ENCODE results near the gene ZNF345. TPM values are rescaled to one million over a fixed set of nuclear protein-coding genes. Genes with fewer than 3 reads are reported as not detected.
A peak's percentile ranks its signal among the peaks of the same experiment; 100 is the strongest.

The ZNF345 gene
- 6.9 TPM for total RNA-seq

GRCh38 chr19:36850559-36851442 is at the start of gene ZNF345:
TSS of gene ZNF345 (plus strand) at chr19:36850876. CDS start at chr19:36876831, 25,955 bp downstream.
- peak in 1 of 2 donors; percentile 92 for DNase-seq (ENCODE audit: extremely low spot score in 2 of 2)
- intact Hi-C loops (cut with DNase I), result no loop called here
- H3K36me3 ChIP-seq, result peaks cover 0 to 23% of the 10 kb centered on the region in 2 donors
- TF ChIP-seq POLR2AphosphoS5 (IDR thresholded peaks at IDR 0.05; ENCODE audit: insufficient read depth in 1 of 2, low read depth in 1 of 2), result peak; percentile 70 to 77
- TF ChIP-seq POLR2A (IDR thresholded peaks at IDR 0.05), result no peak
- TF ChIP-seq CTCF (IDR thresholded peaks at IDR 0.05), result no peak
- peaks cover 24% of the 10 kb centered on the region for H3K4me1 ChIP-seq
- H3K4me3 ChIP-seq, result peak within 1 kb of the TSS; percentile 66 to 80
- H3K27ac ChIP-seq, result peak within 1 kb of the TSS; percentile 94
- no peaks in the 10 kb centered on the region for H3K9me3 ChIP-seq
- no peaks in the 10 kb centered on the region for H3K27me3 ChIP-seq

- DNase-seq (ENCODE audit: extremely low spot score in 2 of 2), result no peak
Observed at GRCh38 chr19:36805364-36805763, 45.3 kb upstream of the ZNF345 start.

GRCh38 chr19:36807029-36807428 is 43.6 kb upstream of the ZNF345 start:
- Histone ChIP-seq H3K4me3 (no peak overlapping the region), H3K27me3 (no peaks in the 10 kb centered on the region), H3K4me1 (no peaks in the 10 kb centered on the region), H3K9me3 (peaks cover 77% of the 10 kb centered on the region), H3K36me3 (peaks cover 0 to 71% of the 10 kb centered on the region in 2 donors), H3K27ac (no peak overlapping the region)
- DNase-seq (ENCODE audit: extremely low spot score in 2 of 2), result no peak
- intact Hi-C loops (cut with DNase I), result no loop called here
- TF ChIP-seq POLR2AphosphoS5 (IDR thresholded peaks at IDR 0.05; ENCODE audit: insufficient read depth in 1 of 2, low read depth in 1 of 2) (no peak), CTCF (IDR thresholded peaks at IDR 0.05) (no peak), POLR2A (IDR thresholded peaks at IDR 0.05) (no peak)

More at GRCh38 chr19:36805364-36805763, 45.3 kb upstream of the ZNF345 start:
- Histone ChIP-seq H3K4me1 (no peaks in the 10 kb centered on the region), H3K9me3 (peaks cover 67% of the 10 kb centered on the region), H3K36me3 (peaks cover 0 to 85% of the 10 kb centered on the region in 2 donors), H3K27me3 (no peaks in the 10 kb centered on the region), H3K4me3 (no peak overlapping the region), H3K27ac (no peak overlapping the region)
- intact Hi-C loops (cut with DNase I), result no loop called here
- TF ChIP-seq POLR2AphosphoS5 (IDR thresholded peaks at IDR 0.05; ENCODE audit: insufficient read depth in 1 of 2, low read depth in 1 of 2) (no peak), POLR2A (IDR thresholded peaks at IDR 0.05) (no peak), CTCF (IDR thresholded peaks at IDR 0.05) (no peak)

GRCh38 chr19:36819130-36819630 is 31.5 kb upstream of the ZNF345 start:
- TF ChIP-seq CTCF (IDR thresholded peaks at IDR 0.05), result no peak
- TF ChIP-seq POLR2A (IDR thresholded peaks at IDR 0.05), result no peak
- no peak for TF ChIP-seq POLR2AphosphoS5 (IDR thresholded peaks at IDR 0.05; ENCODE audit: insufficient read depth in 1 of 2, low read depth in 1 of 2)
- Histone ChIP-seq H3K4me3 (no peak overlapping the region), H3K4me1 (no peaks in the 10 kb centered on the region), H3K9me3 (peaks cover 95% of the 10 kb centered on the region), H3K36me3 (peaks cover 20 to 98% of the 10 kb centered on the region in 2 donors), H3K27ac (no peak overlapping the region), H3K27me3 (no peaks in the 10 kb centered on the region)
- no peak for DNase-seq (ENCODE audit: extremely low spot score in 2 of 2)
- intact Hi-C loops (cut with DNase I), result no loop called here

GRCh38 chr19:36821758-36822157 is 28.9 kb upstream of the ZNF345 start:
- H3K4me3 ChIP-seq, result no peak overlapping the region
- no peaks in the 10 kb centered on the region for H3K27me3 ChIP-seq
- no peak for DNase-seq (ENCODE audit: extremely low spot score in 2 of 2)
- H3K36me3 ChIP-seq, result peaks cover 24 to 93% of the 10 kb centered on the region in 2 donors
- H3K27ac ChIP-seq, result no peak overlapping the region
- TF ChIP-seq POLR2A (IDR thresholded peaks at IDR 0.05), result no peak
- no peak for TF ChIP-seq POLR2AphosphoS5 (IDR thresholded peaks at IDR 0.05; ENCODE audit: insufficient read depth in 1 of 2, low read depth in 1 of 2)
- TF ChIP-seq CTCF (IDR thresholded peaks at IDR 0.05), result no peak
- H3K4me1 ChIP-seq, result no peaks in the 10 kb centered on the region
- peaks cover 93% of the 10 kb centered on the region for H3K9me3 ChIP-seq
- intact Hi-C loops (cut with DNase I), result no loop called here

Measured in vagina (tissue), 2 donors.